ENCODE measurements around the gene HSPB1. TPM values are rescaled to one million over a fixed set of nuclear protein-coding genes. Genes with fewer than 3 reads are reported as not detected.
A peak's percentile ranks its signal among the peaks of the same experiment; 100 is the strongest.

HSPB1 gene
- total and polyA plus RNA-seq, 2 of the 13 experiments (the other 11 are each of a cell fraction or from before 2014, with no cell fraction given): 21.0 to 38.6 TPM

DNA sequence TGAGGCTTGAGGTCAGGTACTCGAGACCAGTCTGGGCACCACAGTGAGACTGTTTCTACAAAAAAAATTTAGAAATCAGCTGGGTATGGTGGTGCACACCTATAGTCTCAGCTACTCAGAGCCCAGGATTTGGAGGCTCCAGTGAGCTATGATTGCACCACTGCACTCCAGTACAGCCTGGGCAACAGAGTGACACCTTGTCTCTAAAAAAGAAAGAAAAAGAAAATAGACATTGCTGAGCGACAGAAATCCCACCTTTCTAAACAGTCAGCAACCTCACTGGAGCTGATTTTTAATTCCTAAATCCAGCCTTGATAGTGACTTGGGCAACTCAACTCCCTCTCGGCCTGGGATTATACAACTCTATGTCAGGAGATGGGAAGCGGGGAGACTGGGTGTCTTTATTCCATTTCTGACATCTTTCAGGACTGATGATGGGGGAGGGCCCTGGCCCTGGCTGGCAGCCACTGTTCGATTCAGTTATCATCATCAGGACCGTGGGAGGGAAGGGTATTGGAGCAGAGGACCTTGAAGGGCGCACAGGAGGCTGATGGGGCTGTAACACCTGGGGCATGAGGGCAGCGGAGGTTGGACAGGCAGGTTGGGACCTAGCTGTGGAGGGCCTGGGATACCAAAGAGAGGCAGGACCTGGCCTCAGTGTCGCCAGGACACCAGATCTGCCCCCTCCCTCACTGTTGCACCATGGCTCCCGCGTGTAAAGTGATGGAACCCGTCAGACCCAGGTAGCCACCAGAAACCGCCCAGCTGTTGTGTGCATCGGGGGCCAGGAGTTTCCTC is 14.7 kb downstream of the HSPB1 start (continued):
- TF ChIP-seq ISX (CRISPR knock-in tag; conservative IDR thresholded peaks at IDR 0.05) (no peak), TBX3 (IDR thresholded peaks at IDR 0.05; ENCODE audit: borderline replicate concordance) (no peak), CAMTA2 (CRISPR knock-in tag; IDR thresholded peaks at IDR 0.05; ENCODE audit: borderline replicate concordance) (no peak), ZNF773 (CRISPR knock-in tag; IDR thresholded peaks at IDR 0.05; ENCODE audit: borderline replicate concordance) (0 out of 2 replicates have a peak, but pooled peaks have one; percentile 33), RFX1 (IDR thresholded peaks at IDR 0.05) (no peak), ZNF501 (CRISPR knock-in tag; IDR thresholded peaks at IDR 0.05) (0 out of 2 replicates have a peak, but pooled peaks have one; percentile 60), ZNF101 (CRISPR knock-in tag; IDR thresholded peaks at IDR 0.05; ENCODE audit: borderline replicate concordance, low read depth) (no peak), SKI (IDR thresholded peaks at IDR 0.05; ENCODE audit: partially characterized antibody) (no peak), FOXM1 (CRISPR knock-in tag; IDR thresholded peaks at IDR 0.05) (no peak), ZNF263 (CRISPR knock-in tag; IDR thresholded peaks at IDR 0.05) (0 out of 2 replicates have a peak, but pooled peaks have one; percentile 47), ZNF367 (CRISPR knock-in tag; IDR thresholded peaks at IDR 0.05; ENCODE audit: borderline replicate concordance) (0 out of 2 replicates have a peak, but pooled peaks have one; percentile 53), RELA (CRISPR knock-in tag; IDR thresholded peaks at IDR 0.05) (no peak), SOX6 (IDR thresholded peaks at IDR 0.05) (no peak), SOX6 (CRISPR knock-in tag; IDR thresholded peaks at IDR 0.05) (0 out of 2 replicates have a peak, but pooled peaks have one; percentile 7), CEBPG (CRISPR knock-in tag; IDR thresholded peaks at IDR 0.05) (no peak), SIX1 (CRISPR knock-in tag; IDR thresholded peaks at IDR 0.05; ENCODE audit: borderline replicate concordance) (no peak), SNAI1 (CRISPR knock-in tag; IDR thresholded peaks at IDR 0.05; ENCODE audit: borderline replicate concordance) (no peak), POLR2A (IDR thresholded peaks at IDR 0.05; ENCODE audit: insufficient read depth in 1 of 2, low read depth in 2 of 2, low read length in 2 of 2) (no peak), MED8 (CRISPR knock-in tag; IDR thresholded peaks at IDR 0.05; ENCODE audit: insufficient replicate concordance) (no peak)
- TF ChIP-seq, protein P1, sequence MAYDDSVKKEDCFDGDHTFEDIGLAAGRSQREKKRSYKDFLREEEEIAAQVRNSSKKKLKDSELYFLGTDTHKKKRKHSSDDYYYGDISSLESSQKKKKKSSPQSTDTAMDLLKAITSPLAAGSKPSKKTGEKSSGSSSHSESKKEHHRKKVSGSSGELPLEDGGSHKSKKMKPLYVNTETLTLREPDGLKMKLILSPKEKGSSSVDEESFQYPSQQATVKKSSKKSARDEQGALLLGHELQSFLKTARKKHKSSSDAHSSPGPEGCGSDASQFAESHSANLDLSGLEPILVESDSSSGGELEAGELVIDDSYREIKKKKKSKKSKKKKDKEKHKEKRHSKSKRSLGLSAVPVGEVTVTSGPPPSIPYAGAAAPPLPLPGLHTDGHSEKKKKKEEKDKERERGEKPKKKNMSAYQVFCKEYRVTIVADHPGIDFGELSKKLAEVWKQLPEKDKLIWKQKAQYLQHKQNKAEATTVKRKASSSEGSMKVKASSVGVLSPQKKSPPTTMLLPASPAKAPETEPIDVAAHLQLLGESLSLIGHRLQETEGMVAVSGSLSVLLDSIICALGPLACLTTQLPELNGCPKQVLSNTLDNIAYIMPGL (CRISPR knock-in tag; IDR thresholded peaks at IDR 0.05; ENCODE audit: borderline replicate concordance in 1 of 2, low read depth in 1 of 2): no peak
- TF ChIP-seq, protein P2, sequence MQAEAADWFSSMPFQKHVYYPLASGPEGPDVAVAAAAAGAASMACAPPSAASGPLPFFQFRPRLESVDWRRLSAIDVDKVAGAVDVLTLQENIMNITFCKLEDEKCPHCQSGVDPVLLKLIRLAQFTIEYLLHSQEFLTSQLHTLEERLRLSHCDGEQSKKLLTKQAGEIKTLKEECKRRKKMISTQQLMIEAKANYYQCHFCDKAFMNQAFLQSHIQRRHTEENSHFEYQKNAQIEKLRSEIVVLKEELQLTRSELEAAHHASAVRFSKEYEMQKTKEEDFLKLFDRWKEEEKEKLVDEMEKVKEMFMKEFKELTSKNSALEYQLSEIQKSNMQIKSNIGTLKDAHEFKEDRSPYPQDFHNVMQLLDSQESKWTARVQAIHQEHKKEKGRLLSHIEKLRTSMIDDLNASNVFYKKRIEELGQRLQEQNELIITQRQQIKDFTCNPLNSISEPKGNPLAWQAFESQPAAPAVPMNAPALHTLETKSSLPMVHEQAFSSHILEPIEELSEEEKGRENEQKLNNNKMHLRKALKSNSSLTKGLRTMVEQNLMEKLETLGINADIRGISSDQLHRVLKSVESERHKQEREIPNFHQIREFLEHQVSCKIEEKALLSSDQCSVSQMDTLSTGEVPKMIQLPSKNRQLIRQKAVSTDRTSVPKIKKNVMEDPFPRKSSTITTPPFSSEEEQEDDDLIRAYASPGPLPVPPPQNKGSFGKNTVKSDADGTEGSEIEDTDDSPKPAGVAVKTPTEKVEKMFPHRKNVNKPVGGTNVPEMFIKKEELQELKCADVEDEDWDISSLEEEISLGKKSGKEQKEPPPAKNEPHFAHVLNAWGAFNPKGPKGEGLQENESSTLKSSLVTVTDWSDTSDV (CRISPR knock-in tag; IDR thresholded peaks at IDR 0.05): 0 out of 2 replicates have a peak, but pooled peaks have one; percentile 14
- TF ChIP-seq, protein P3, sequence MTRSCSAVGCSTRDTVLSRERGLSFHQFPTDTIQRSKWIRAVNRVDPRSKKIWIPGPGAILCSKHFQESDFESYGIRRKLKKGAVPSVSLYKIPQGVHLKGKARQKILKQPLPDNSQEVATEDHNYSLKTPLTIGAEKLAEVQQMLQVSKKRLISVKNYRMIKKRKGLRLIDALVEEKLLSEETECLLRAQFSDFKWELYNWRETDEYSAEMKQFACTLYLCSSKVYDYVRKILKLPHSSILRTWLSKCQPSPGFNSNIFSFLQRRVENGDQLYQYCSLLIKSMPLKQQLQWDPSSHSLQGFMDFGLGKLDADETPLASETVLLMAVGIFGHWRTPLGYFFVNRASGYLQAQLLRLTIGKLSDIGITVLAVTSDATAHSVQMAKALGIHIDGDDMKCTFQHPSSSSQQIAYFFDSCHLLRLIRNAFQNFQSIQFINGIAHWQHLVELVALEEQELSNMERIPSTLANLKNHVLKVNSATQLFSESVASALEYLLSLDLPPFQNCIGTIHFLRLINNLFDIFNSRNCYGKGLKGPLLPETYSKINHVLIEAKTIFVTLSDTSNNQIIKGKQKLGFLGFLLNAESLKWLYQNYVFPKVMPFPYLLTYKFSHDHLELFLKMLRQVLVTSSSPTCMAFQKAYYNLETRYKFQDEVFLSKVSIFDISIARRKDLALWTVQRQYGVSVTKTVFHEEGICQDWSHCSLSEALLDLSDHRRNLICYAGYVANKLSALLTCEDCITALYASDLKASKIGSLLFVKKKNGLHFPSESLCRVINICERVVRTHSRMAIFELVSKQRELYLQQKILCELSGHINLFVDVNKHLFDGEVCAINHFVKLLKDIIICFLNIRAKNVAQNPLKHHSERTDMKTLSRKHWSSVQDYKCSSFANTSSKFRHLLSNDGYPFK (CRISPR knock-in tag; IDR thresholded peaks at IDR 0.05; ENCODE audit: borderline replicate concordance): no peak
- TF ChIP-seq, protein P4, sequence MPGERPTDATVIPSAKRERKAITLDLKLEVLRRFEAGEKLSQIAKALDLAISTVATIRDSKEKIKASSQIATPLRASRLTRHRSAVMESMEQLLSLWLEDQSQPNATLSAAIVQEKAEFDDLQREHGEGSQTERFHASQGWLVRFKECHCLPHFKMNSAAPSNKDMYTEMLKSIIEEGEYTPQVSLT (CRISPR knock-in tag; IDR thresholded peaks at IDR 0.05; ENCODE audit: borderline replicate concordance, low read depth): no peak

Data from HepG2 (cell line).